K562 (cell line): ENCODE data around the gene COQ5. TPM values are rescaled to one million over a fixed set of nuclear protein-coding genes. Genes with fewer than 3 reads are reported as not detected.

Experiments
- ATAC-seq: fragments of 200-7000 bp; cut with Tn5 transposase; 3 replicates; pipeline ENCODE4 v1.9.1; 2020; ENCODE audit warnings: moderate library complexity
- BruUV-seq: library from RNA; stranded (reverse); fragments of 400-500 nt; replicated peaks from 2 replicates; lab custom pipeline; 2021; lab: Mats Ljungman, UMichigan
- CTCF ChIA-PET: fragments of 300-600 bp; formaldehyde crosslinking; extraction: SDS; loops from one replicate; lab custom pipeline; 2021; ENCODE audit warnings: low intra/inter-chr PET ratio; lab: Yijun Ruan, JAX
- POLR2A ChIA-PET: fragments of 300-600, 350-650 bp; sonication (Branson Sonifier 250); formaldehyde crosslinking; extraction: SDS; loops from one replicate; lab custom pipeline; 2021; ENCODE audit warnings: antibody characterized with exemption, inconsistent platforms; lab: Yijun Ruan, JAX
- DNase-seq, 4 experiments: peaks; one replicate each; pipeline versions ENCODE4 v3.0.0 to v3.0.0-alpha.2; 2011 to 2018; ENCODE audit warnings: low spot score in 3 of 4, mixed read lengths in 3 of 4; ENCODE audit errors: extremely low read depth in 1 of 4
- FAIRE-seq: peaks from 2 replicates; lab custom pipeline; 2011; peaks lifted over from hg19 to GRCh38; lab: Jason Lieb, UNC
- H2AFZ ChIP-seq: 2 replicates; pipeline ENCODE4 v1.6.0; 2011; ENCODE audit warnings: low read depth, low read length, control low read depth, inconsistent platforms
- H3K27ac ChIP-seq: fragments of 200-600 bp; 3 replicates; pipeline ENCODE4 v1.8.0; 2011; ENCODE audit warnings: low read depth, mild to moderate bottlenecking, control low read depth, inconsistent platforms, low read length, moderate library complexity, mixed read lengths; ENCODE audit errors: extremely low read depth
- H3K27me3 ChIP-seq, 2 experiments: fragments of 300-600 bp in 1 of 2; 2 replicates in 1 of 2; 3 replicates in 1 of 2; pipeline versions ENCODE4 v1.6.0 to v1.8.0; 2011; ENCODE audit warnings: inconsistent platforms in 2 of 2, low read length in 2 of 2, mild to moderate bottlenecking in 1 of 2, mixed read lengths in 1 of 2, moderate library complexity in 1 of 2; ENCODE audit not compliant: control insufficient read depth in 2 of 2, insufficient read depth in 2 of 2
- H3K36me3 ChIP-seq: fragments of 300-600 bp; 3 replicates; pipeline ENCODE4 v1.8.0; 2011; ENCODE audit warnings: mild to moderate bottlenecking, low read length, inconsistent platforms; ENCODE audit not compliant: control insufficient read depth, insufficient read depth
- H3K4me1 ChIP-seq, 2 experiments: fragments of 200-600 bp in 1 of 2; replicated peaks in 1 of 2; 2 replicates in 1 of 2; 3 replicates in 1 of 2; pipeline versions ENCODE4 v1.5.1 to v1.8.0; 2011; ENCODE audit warnings: inconsistent platforms in 2 of 2, low read length in 2 of 2, mild to moderate bottlenecking in 1 of 2, mixed read lengths in 1 of 2, moderate library complexity in 1 of 2; ENCODE audit not compliant: control insufficient read depth in 2 of 2, insufficient read depth in 2 of 2
- H3K4me2 ChIP-seq: 2 replicates; pipeline ENCODE4 v1.6.1; 2011; ENCODE audit warnings: low read length, control low read depth, inconsistent platforms, mixed read lengths; ENCODE audit not compliant: insufficient read depth
- H3K4me3 ChIP-seq: fragments of 200-600 bp; sonication (generic), shearing (Covaris generic); 2 replicates; pipeline ENCODE4 v1.5.1; 2016; ENCODE audit warnings: control low read depth, inconsistent platforms
- H3K79me2 ChIP-seq: fragments of 200-600 bp; 3 replicates; pipeline ENCODE4 v1.8.0; 2011; ENCODE audit warnings: low read length, inconsistent platforms; ENCODE audit not compliant: control insufficient read depth, insufficient read depth
- H3K9ac ChIP-seq, 2 experiments: 2 replicates each; pipeline versions ENCODE4 v1.6.0 to v1.6.1; 2011; ENCODE audit warnings: low read depth in 2 of 2, low read length in 2 of 2, control low read depth in 1 of 2, inconsistent platforms in 1 of 2, mild to moderate bottlenecking in 1 of 2, mixed read lengths in 1 of 2; ENCODE audit not compliant: insufficient read depth in 1 of 2
- H3K9me1 ChIP-seq: one replicate; pipeline ENCODE4 v1.6.0; 2011; ENCODE audit warnings: inconsistent platforms, mild to moderate bottlenecking, low read length, moderate library complexity; ENCODE audit not compliant: control insufficient read depth, insufficient read depth
- H3K9me3 ChIP-seq: replicated peaks from 2 replicates; pipeline ENCODE4 v1.5.1; 2011; ENCODE audit warnings: low read depth, low read length, inconsistent platforms; ENCODE audit not compliant: control insufficient read depth, insufficient read depth
- H4K20me1 ChIP-seq: replicated peaks from 2 replicates; pipeline ENCODE4 v1.6.1; 2011; ENCODE audit warnings: low read length, inconsistent platforms, mixed read lengths; ENCODE audit not compliant: control insufficient read depth, insufficient read depth
- CBFA2T3 ChIP-seq: fragments of 450-650 bp; IDR thresholded peaks from 2 replicates; pipeline ENCODE4 v1.6.1; 2017
- CXXC5 ChIP-seq: fragments of 250-450 bp; sonication (Bioruptor Pico); IDR thresholded peaks from 2 replicates; pipeline ENCODE4 v1.8.0; 2022; ENCODE audit warnings: inconsistent platforms, mild to moderate bottlenecking, moderate library complexity
- ETS2 ChIP-seq: IDR thresholded peaks from 2 replicates; pipeline ENCODE4 v1.6.1; 2016; ENCODE audit warnings: borderline replicate concordance, missing genetic modification characterization, mild to moderate bottlenecking, moderate library complexity, missing compliant biosample characterization; ENCODE audit not compliant: poor library complexity, severe bottlenecking
- ETV6 ChIP-seq, 3 experiments: fragments of 150-350 bp in 1 of 3; sonication (generic) in 1 of 3; formaldehyde crosslinking in 1 of 3; IDR thresholded peaks; 2 replicates each; pipeline versions ENCODE4 v1.6.1 to v1.8.0; 2014 to 2022; ENCODE audit warnings: borderline replicate concordance in 2 of 3, low read depth in 2 of 3, antibody characterized with exemption in 1 of 3, low read length in 1 of 3, mild to moderate bottlenecking in 1 of 3, missing genetic modification reagents in 1 of 3
- FOXM1 ChIP-seq, 2 experiments: fragments of 450-650 bp in 1 of 2; sonication (generic) in 1 of 2; formaldehyde crosslinking in 1 of 2; IDR thresholded peaks; 2 replicates each; pipeline versions ENCODE4 v1.6.1 to v1.9.0; 2017 to 2022; ENCODE audit warnings: low read depth in 2 of 2, mild to moderate bottlenecking in 2 of 2, missing genetic modification reagents in 1 of 2, moderate library complexity in 1 of 2
- FUS ChIP-seq: fragments of 200-400 bp; formaldehyde crosslinking; optimal IDR thresholded peaks from 2 replicates; pipeline ENCODE3; 2017; ENCODE audit warnings: low read depth, low read length
- HDAC2 ChIP-seq: fragments of 450-650 bp; IDR thresholded peaks from 2 replicates; pipeline ENCODE4 v1.6.1; 2016; ENCODE audit warnings: mild to moderate bottlenecking
- IRF2 ChIP-seq: sonication (generic); formaldehyde crosslinking; IDR thresholded peaks from 2 replicates; pipeline ENCODE4 v1.8.1; 2022; ENCODE audit warnings: mild to moderate bottlenecking, missing genetic modification reagents
- MAZ ChIP-seq, 2 experiments: fragments of 450-650 bp in 1 of 2; sonication (generic) in 1 of 2; formaldehyde crosslinking; IDR thresholded peaks in 1 of 2; conservative IDR thresholded peaks in 1 of 2; 2 replicates each; pipeline versions ENCODE4 v1.4.0 to v1.5.0; 2020; ENCODE audit warnings: mild to moderate bottlenecking in 1 of 2, missing genetic modification reagents in 1 of 2
- MTF1 ChIP-seq: fragments of 250-450 bp; sonication (Bioruptor Pico); IDR thresholded peaks from 2 replicates; pipeline ENCODE4 v1.9.0; 2021; ENCODE audit warnings: moderate library complexity, mild to moderate bottlenecking, inconsistent platforms, borderline replicate concordance
- NFE2 ChIP-seq: IDR thresholded peaks from 2 replicates; pipeline ENCODE4 v1.6.1; 2014; ENCODE audit warnings: antibody characterized with exemption, low read depth
- NFXL1 ChIP-seq: fragments of 450-650 bp; formaldehyde crosslinking; IDR thresholded peaks from 2 replicates; pipeline ENCODE4 v1.4.0; 2021; ENCODE audit warnings: mild to moderate bottlenecking
- POLR2AphosphoS2 ChIP-seq: IDR thresholded peaks from 2 replicates; pipeline ENCODE4 v1.6.1; 2012; ENCODE audit warnings: low read length, improper control_type of control experiment
- SP2 ChIP-seq: IDR thresholded peaks from 2 replicates; pipeline ENCODE4 v1.6.1; 2011; ENCODE audit warnings: mild to moderate bottlenecking, low read depth, low read length, moderate library complexity; ENCODE audit not compliant: poor library complexity, severe bottlenecking; ENCODE audit errors: extremely low read depth
- SREBF2 ChIP-seq: sonication (generic); formaldehyde crosslinking; IDR thresholded peaks from 2 replicates; pipeline ENCODE4 v1.4.0; 2020; ENCODE audit warnings: mild to moderate bottlenecking, missing genetic modification reagents
- TOE1 ChIP-seq, 2 experiments: fragments of 450-650 bp in 1 of 2; sonication (generic) in 1 of 2; formaldehyde crosslinking in 1 of 2; IDR thresholded peaks; 2 replicates each; pipeline versions ENCODE4 v1.7.1 to v1.8.0; 2016 to 2022; ENCODE audit warnings: borderline replicate concordance in 2 of 2, mild to moderate bottlenecking in 2 of 2, antibody characterized with exemption in 1 of 2, inconsistent platforms in 1 of 2, low read depth in 1 of 2, missing genetic modification reagents in 1 of 2, moderate library complexity in 1 of 2
- ZBTB7A ChIP-seq: IDR thresholded peaks from 2 replicates; pipeline ENCODE4 v1.6.1; 2011; ENCODE audit warnings: low read depth, mild to moderate bottlenecking, low read length, moderate library complexity, borderline replicate concordance; ENCODE audit not compliant: control insufficient read depth
- ZNF347 ChIP-seq: fragments of 450-650 bp; formaldehyde crosslinking; IDR thresholded peaks from 2 replicates; pipeline ENCODE4 v1.4.0; 2020; ENCODE audit warnings: low read depth, mild to moderate bottlenecking, moderate library complexity
- ZNF444 ChIP-seq: fragments of 250-450 bp; sonication (Bioruptor Pico); IDR thresholded peaks from 2 replicates; pipeline ENCODE4 v1.4.0; 2020; ENCODE audit warnings: mild to moderate bottlenecking, moderate library complexity
- ZNF445 ChIP-seq: fragments of 250-450 bp; sonication (Bioruptor Pico); IDR thresholded peaks from 2 replicates; pipeline ENCODE4 v1.4.0; 2020; ENCODE audit warnings: low read depth, mild to moderate bottlenecking, moderate library complexity
- WGBS: fragments of 100-300 bp; shearing (Covaris generic); methylation state at CpG from one replicate; pipeline ENCODE4 v1.1.6; 2016; ENCODE audit warnings: low coverage, mixed read lengths; ENCODE audit not compliant: insufficient coverage; ENCODE audit errors: missing lambda C conversion rate; 5-methylcytosine and 5-hydroxymethylcytosine counted together
- in situ Hi-C: fragments of 300-500 bp; cut with MboI; formaldehyde crosslinking; loops from 4 replicates; pipeline ENCODE4 v1.15.0; 2018; ENCODE audit warnings: inconsistent platforms, mixed read lengths
- intact Hi-C: fragments of 100-400 bp; cut with micrococcal nuclease; formaldehyde crosslinking; loops from 2 replicates; pipeline ENCODE4 v1.14.2; 2022
- polyA plus RNA-seq, 8 experiments: library from polyadenylated mRNA; depleted of rRNA in 4 of 8; stranded (reverse) in 5 of 8; unstranded in 3 of 8; fragments of >200 nt; fragmentation: Nextera tagmentation in 2 of 8; fragmentation: Illumina TruSeq in 1 of 8; extraction: Ambion mirVana in 2 of 8; extraction: Trizol in 1 of 8; gene quantifications; 2 replicates each; pipeline versions ENCODE4 v1.2.1 to v1.2.3, GENCODE V29; 2011 to 2014; ENCODE audit warnings: inconsistent platforms in 1 of 8, missing spikeins in 1 of 8
- total RNA-seq, 7 experiments: library from RNA; depleted of rRNA in 6 of 7; stranded (reverse); fragments of >200 nt in 6 of 7; fragmentation: Illumina TruSeq in 2 of 7; extraction: Trizol in 2 of 7; gene quantifications; 2 replicates each; pipeline versions ENCODE4 v1.2.1 to v1.2.3, GENCODE V29; 2011 to 2021; ENCODE audit warnings: low replicate concordance in 1 of 7

Gene COQ5
- total and polyA plus RNA-seq, 9 of the 15 experiments (the other 6 are each of a cell fraction or from before 2014, with no cell fraction given) = 19.2 to 59.7 (median 30.4) TPM

- no TSS peak for BruUV-seq
- H3K9me3 ChIP-seq = 0 out of 2 replicates have a peak, but pooled peaks cover 2% of the 10 kb centered on the region
- peak; percentile 82 to 90 (median 88) for DNase-seq
- peak overlapping the region; percentile 86 for H3K27ac ChIP-seq
- intact Hi-C loops (loop anchor here (1.0 to 2.0 kb wide), 3 partner anchors 27 to 57 kb away; partner anchors contain the start of gene SRSF9), in situ Hi-C loops (no loop called here)
- H3K9ac ChIP-seq = peak overlapping the region; percentile 77 to 93
- H3K9me1 ChIP-seq = no peaks in the 10 kb centered on the region
- H3K36me3 ChIP-seq = peaks cover 26% of the 10 kb centered on the region; the same call in 2 of the 3 replicates
- peaks cover 2 to 15% of the 10 kb centered on the region in 2 experiments; a peak in 3 of 5 replicates for H3K4me1 ChIP-seq
- peak; percentile 69 for ATAC-seq
- peak overlapping the region; percentile 96 for H3K4me2 ChIP-seq
- ChIA-PET CTCF (interaction anchor here (0.6 to 1.0 kb wide), 4 partner anchors 14 to 139 kb away, joined by 3 to 4 read pairs (median 3); partner anchors contain the start of gene SRSF9), POLR2A (interaction anchor here (0.6 to 4.6 kb wide), 25 partner anchors 9 to 205 kb away, joined by 3 to 21 read pairs (median 4); partner anchors contain the start of genes COQ5, COX6A1, POP5 and RNU4-2)
- peaks cover 43% of the 10 kb centered on the region for H3K79me2 ChIP-seq
- under 1% methylated on average over 35 of the region's 47 CpGs for WGBS
- peak overlapping the region; percentile 97 for H3K4me3 ChIP-seq
- H4K20me1 ChIP-seq = peaks cover 12% of the 10 kb centered on the region; the same call in 1 of the 2 replicates
- H2AFZ ChIP-seq = peak overlapping the region; percentile 80
- no peaks in the 10 kb centered on the region for H3K27me3 ChIP-seq
- FAIRE-seq = no peak
- no peak for TF ChIP-seq POLR2AphosphoS2
- no peak for TF ChIP-seq IRF2 (CRISPR knock-in tag)
- no peak for TF ChIP-seq ETS2 (tag)
- no peak for TF ChIP-seq NFXL1 (CRISPR knock-in tag)
- no peak for TF ChIP-seq HDAC2
- TF ChIP-seq ZNF444 = no peak
- TF ChIP-seq SP2 = no peak
- no peak for TF ChIP-seq ETV6 (IDR thresholded peaks at IDR 0.05; ENCODE audit: borderline replicate concordance in 1 of 2, low read depth in 2 of 2, low read length in 1 of 2)
- no peak for TF ChIP-seq ETV6 (CRISPR knock-in tag; IDR thresholded peaks at IDR 0.05; ENCODE audit: borderline replicate concordance)
- TF ChIP-seq CXXC5 (CRISPR knock-in tag) = peak; percentile 7; the same call in 1 of the 2 replicates
- TF ChIP-seq MAZ (CRISPR knock-in tag; conservative IDR thresholded peaks at IDR 0.05 in 1 of 2, IDR thresholded peaks at IDR 0.05 in 1 of 2) = no peak
- TF ChIP-seq TOE1 (IDR thresholded peaks at IDR 0.05; ENCODE audit: borderline replicate concordance) = no peak
- no peak for TF ChIP-seq TOE1 (CRISPR knock-in tag; IDR thresholded peaks at IDR 0.05; ENCODE audit: borderline replicate concordance, low read depth)
- no peak for TF ChIP-seq FOXM1 (IDR thresholded peaks at IDR 0.05; ENCODE audit: low read depth)
- no peak for TF ChIP-seq FOXM1 (CRISPR knock-in tag; IDR thresholded peaks at IDR 0.05; ENCODE audit: low read depth)
- TF ChIP-seq ZBTB7A = peak; percentile 36; the same call in 1 of the 2 replicates
- TF ChIP-seq CBFA2T3 = no peak
- no peak for TF ChIP-seq MTF1 (CRISPR knock-in tag)
- no peak for TF ChIP-seq ZNF445 (CRISPR knock-in tag)
- TF ChIP-seq NFE2 = no peak
- no peak for TF ChIP-seq FUS
- TF ChIP-seq ZNF347 = no peak
- no peak for TF ChIP-seq SREBF2 (CRISPR knock-in tag)
Observed at GRCh38 chr12:120496413-120497340, 32.3 kb downstream of the COQ5 start.
